Calu3 (cell line): Measurements from ENCODE around the gene DLX1. TPM values are rescaled to one million over a fixed set of nuclear protein-coding genes. Genes with fewer than 3 reads are reported as not detected.
"Not testable (repeated sequence)": the region's sequence is repeated elsewhere in the genome, so short reads cannot be mapped to it uniquely, and the experiment has no call there.

ENCODE experiments used
- BruUV-seq: library from RNA; stranded (reverse); fragments of 400-500 nt; replicated peaks from 2 replicates; lab custom pipeline; 2021; lab: Mats Ljungman, UMichigan
- CTCF ChIA-PET: fragments of 300-600 bp; sonication (Branson Sonifier 250); formaldehyde crosslinking; loops from one replicate; lab custom pipeline; 2022; ENCODE audit warnings: antibody characterized with exemption; lab: Charles Lee
- DNase-seq: peaks from one replicate; pipeline ENCODE4 v3.0.0; 2022
- H3K27ac Mint-ChIP-seq: one replicate; pipeline ENCODE4 v1.8.0; 2022; ENCODE audit warnings: mixed read lengths; ENCODE audit not compliant: unreplicated experiment
- H3K27me3 Mint-ChIP-seq: one replicate; pipeline ENCODE4 v1.8.0; 2022; ENCODE audit warnings: mixed read lengths; ENCODE audit not compliant: unreplicated experiment
- H3K36me3 Mint-ChIP-seq: one replicate; pipeline ENCODE4 v1.8.0; 2022; ENCODE audit warnings: mild to moderate bottlenecking, moderate library complexity, mixed read lengths; ENCODE audit not compliant: insufficient read depth, unreplicated experiment
- H3K4me1 Mint-ChIP-seq: one replicate; pipeline ENCODE4 v1.8.0; 2022; ENCODE audit warnings: mild to moderate bottlenecking, low read depth, mixed read lengths; ENCODE audit not compliant: unreplicated experiment
- H3K4me3 Mint-ChIP-seq: one replicate; pipeline ENCODE4 v1.8.0; 2022; ENCODE audit warnings: mild to moderate bottlenecking, low read depth, moderate library complexity, mixed read lengths; ENCODE audit not compliant: unreplicated experiment
- H3K9me3 Mint-ChIP-seq: one replicate; pipeline ENCODE4 v1.8.0; 2022; ENCODE audit warnings: low read depth, mixed read lengths; ENCODE audit not compliant: unreplicated experiment
- CTCF ChIP-seq: fragments of 200-600 bp; IDR thresholded peaks from one replicate; pipeline ENCODE4 v1.8.0; 2022; ENCODE audit warnings: antibody characterized with exemption; ENCODE audit not compliant: unreplicated experiment
- intact Hi-C: fragments of 100-400 bp; cut with micrococcal nuclease; formaldehyde crosslinking; loops from one replicate; pipeline ENCODE4 v1.10.0; 2022; ENCODE audit not compliant: unreplicated experiment
- total RNA-seq: library from RNA; stranded (reverse); gene quantifications from 2 replicates; pipeline ENCODE4 v1.2.3, GENCODE V29; 2022

Gene DLX1
- total RNA-seq, 1 experiment from 2014 or later: not detected

DNA sequence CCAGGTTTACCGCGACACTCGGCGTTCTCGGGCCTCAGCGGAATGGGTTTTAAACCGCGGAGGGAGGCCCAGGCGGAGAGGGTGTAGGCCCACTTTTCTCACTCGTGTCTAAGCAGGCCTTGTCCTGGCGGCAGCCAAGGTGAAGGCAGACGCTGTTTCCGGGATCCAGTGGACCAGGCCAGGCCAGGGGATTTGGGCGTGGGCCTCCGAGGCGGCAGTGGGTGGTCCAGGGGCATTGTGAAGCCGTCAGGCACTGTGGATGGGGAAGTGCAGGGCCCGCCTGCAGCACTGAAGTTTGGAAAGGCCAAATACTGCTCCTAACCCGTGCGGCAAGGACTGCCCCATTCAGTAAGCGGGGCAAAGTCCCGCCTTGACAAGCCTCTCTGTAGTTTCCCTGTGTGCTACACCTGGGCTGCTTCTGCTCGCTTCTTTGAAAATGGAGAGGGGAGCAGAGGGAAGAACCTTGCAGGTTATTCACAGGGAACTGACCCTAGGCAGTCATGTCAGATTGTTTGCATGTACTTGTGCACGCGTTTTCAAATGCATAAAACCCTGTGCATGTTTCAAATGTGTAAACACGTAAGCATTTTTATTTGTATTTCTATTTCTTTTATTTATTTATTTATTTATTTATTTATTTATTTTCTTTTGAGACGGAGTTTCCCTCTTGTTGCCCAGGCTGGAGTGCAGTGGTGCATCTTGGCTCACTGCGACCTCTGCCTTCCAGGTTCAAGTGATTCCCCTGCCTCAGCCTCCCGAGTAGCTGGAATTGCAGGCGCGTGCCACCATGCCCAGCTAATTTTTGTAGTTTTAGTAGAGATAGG, 24.9 kb downstream of the DLX1 start:
- intact Hi-C loops: loop anchor here (10.0 kb wide), 2 partner anchors 105 to 185 kb away; partner anchors contain the start of gene HAT1
- peaks cover 5% of the 10 kb centered on the region for H3K36me3 Mint-ChIP-seq
- CTCF ChIA-PET: no interaction called here
- peaks cover 8% of the 10 kb centered on the region for H3K27me3 Mint-ChIP-seq
- TF ChIP-seq CTCF: no peak
- DNase-seq: no peak
- no TSS peak for BruUV-seq
- peaks cover 8% of the 10 kb centered on the region for H3K4me1 Mint-ChIP-seq
- H3K9me3 Mint-ChIP-seq: no peaks in the 10 kb centered on the region
- no peak overlapping the region for H3K27ac Mint-ChIP-seq
- H3K4me3 Mint-ChIP-seq: no peak overlapping the region

GRCh38 chr2:172113617-172114016, 28.3 kb downstream of the DLX1 start:
- H3K27ac Mint-ChIP-seq: no peak overlapping the region
- TF ChIP-seq CTCF: no peak
- no peaks in the 10 kb centered on the region for H3K9me3 Mint-ChIP-seq
- no peak for DNase-seq
- no peak overlapping the region for H3K4me3 Mint-ChIP-seq
- no peaks in the 10 kb centered on the region for H3K36me3 Mint-ChIP-seq
- peaks cover 11% of the 10 kb centered on the region for H3K4me1 Mint-ChIP-seq
- H3K27me3 Mint-ChIP-seq: no peaks in the 10 kb centered on the region
- intact Hi-C loops: no loop called here
- CTCF ChIA-PET: interaction anchor here (1.0 to 1.1 kb wide), 2 partner anchors 14 to 410 kb away, joined by 4 to 5 read pairs; no protein-coding TSS in a partner anchor
- BruUV-seq: no TSS peak

GRCh38 chr2:172114176-172114575, 28.9 kb downstream of the DLX1 start:
- CTCF ChIA-PET: interaction anchor here (1.0 to 1.1 kb wide), 2 partner anchors 13 to 410 kb away, joined by 4 to 5 read pairs; no protein-coding TSS in a partner anchor
- not testable (repeated sequence) for H3K27ac Mint-ChIP-seq, H3K27me3 Mint-ChIP-seq

DNA sequence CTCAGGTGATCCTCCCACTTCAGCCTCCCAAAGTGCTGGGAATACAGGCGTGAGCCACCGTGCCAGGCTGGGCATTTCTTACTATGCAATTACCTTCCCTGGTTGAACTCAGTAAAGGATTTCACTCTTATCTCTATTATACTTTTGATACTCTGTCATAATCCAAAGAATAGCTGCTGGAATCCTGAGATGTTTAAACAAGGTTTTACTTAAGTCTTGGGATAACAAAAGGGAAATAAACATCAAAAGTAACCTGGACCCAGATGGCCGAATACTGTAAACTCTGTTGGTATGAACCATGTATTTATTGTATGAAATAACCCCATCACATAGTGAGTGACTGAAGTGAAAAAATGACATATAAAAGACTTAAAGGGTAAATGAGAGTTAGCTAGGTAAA, 29.3 kb downstream of the DLX1 start:
- no peak for DNase-seq
- Mint-ChIP-seq H3K4me1 (peaks cover 21% of the 10 kb centered on the region), H3K9me3 (no peaks in the 10 kb centered on the region), H3K27me3 (no peaks in the 10 kb centered on the region), H3K36me3 (no peaks in the 10 kb centered on the region), H3K27ac (no peak overlapping the region), H3K4me3 (no peak overlapping the region)
- intact Hi-C loops: no loop called here
- CTCF ChIA-PET: no interaction called here
- no peak for TF ChIP-seq CTCF
- no TSS peak for BruUV-seq

More at GRCh38 chr2:172114176-172114575, 28.9 kb downstream of the DLX1 start:
- H3K9me3 Mint-ChIP-seq, intact Hi-C loops, H3K4me3 Mint-ChIP-seq, DNase-seq, H3K36me3 Mint-ChIP-seq, BruUV-seq: not testable (repeated sequence)
- H3K4me1 Mint-ChIP-seq: peaks cover 17% of the 10 kb centered on the region

DNA sequence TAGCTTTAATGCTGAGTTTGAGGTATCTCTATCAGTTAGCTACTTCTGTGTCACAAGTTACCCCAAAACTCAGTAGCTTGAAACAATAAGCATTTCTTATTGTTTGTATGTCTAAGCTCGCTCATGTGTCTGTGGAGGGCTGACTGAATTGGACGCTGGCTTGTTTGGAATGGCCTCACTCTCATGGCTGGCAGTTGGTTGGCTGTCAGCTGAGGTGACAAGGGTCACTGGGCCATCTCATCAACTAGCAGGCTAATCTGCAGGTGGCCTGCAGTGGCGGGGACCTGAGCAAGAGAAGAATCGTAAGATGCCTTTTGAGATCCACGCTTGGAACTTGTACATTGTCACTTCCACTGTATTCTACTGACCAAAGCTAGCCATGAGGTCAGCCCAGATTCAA, 30.8 kb downstream of the DLX1 start:
- no peak for DNase-seq
- H3K4me3 Mint-ChIP-seq: no peak overlapping the region
- no peaks in the 10 kb centered on the region for H3K9me3 Mint-ChIP-seq
- CTCF ChIA-PET: no interaction called here
- H3K27me3 Mint-ChIP-seq: no peaks in the 10 kb centered on the region
- intact Hi-C loops: no loop called here
- H3K36me3 Mint-ChIP-seq: no peaks in the 10 kb centered on the region
- BruUV-seq: no TSS peak
- H3K27ac Mint-ChIP-seq: no peak overlapping the region
- TF ChIP-seq CTCF: no peak
- peaks cover 21% of the 10 kb centered on the region for H3K4me1 Mint-ChIP-seq
